ENCODE results near the gene MYOM3. TPM values are rescaled to one million over a fixed set of nuclear protein-coding genes. Genes with fewer than 3 reads are reported as not detected.

Gene MYOM3
- total and polyA plus RNA-seq, 8 donors, result 0.06 to 0.52 (median 0.27) TPM; not detected in 1

GRCh38 chr1:24080131-24080530, 31.8 kb downstream of the MYOM3 start:
- intact Hi-C loops (cut with DNase I), result no loop called here
- Histone ChIP-seq H3K4me1 (no peaks in the 10 kb centered on the region), H3K27ac (no peak overlapping the region), H3K27me3 (no peaks in the 10 kb centered on the region), H3K4me3 (no peak overlapping the region), H3K36me3 (no peaks in the 10 kb centered on the region), H3K9me3 (no peaks in the 10 kb centered on the region)
- no peak for DNase-seq
- ATAC-seq, result no peak
- TF ChIP-seq CTCF (IDR thresholded peaks at IDR 0.05), result no peak

- TF ChIP-seq CTCF (IDR thresholded peaks at IDR 0.05), result no peak
- Histone ChIP-seq H3K9me3 (no peaks in the 10 kb centered on the region), H3K27ac (no peak overlapping the region), H3K4me1 (no peaks in the 10 kb centered on the region), H3K27me3 (no peaks in the 10 kb centered on the region), H3K36me3 (no peaks in the 10 kb centered on the region), H3K4me3 (no peak overlapping the region)
- DNase-seq, result peak in 1 of 4 donors; percentile 46
- ATAC-seq, result no peak
- intact Hi-C loops (cut with DNase I), result no loop called here
Measured at GRCh38 chr1:24077278-24077978, 34.5 kb downstream of the MYOM3 start.

GRCh38 chr1:24075946-24076345, 36.0 kb downstream of the MYOM3 start:
- H3K4me3 ChIP-seq, result no peak overlapping the region
- intact Hi-C loops (cut with DNase I), result no loop called here
- H3K36me3 ChIP-seq, result no peaks in the 10 kb centered on the region

GRCh38 chr1:24075590-24075854, 36.4 kb downstream of the MYOM3 start:
- no peak overlapping the region for H3K4me3 ChIP-seq
- no peak overlapping the region for H3K27ac ChIP-seq
- no peaks in the 10 kb centered on the region for H3K27me3 ChIP-seq
- intact Hi-C loops (cut with DNase I), result no loop called here
- DNase-seq, result no peak
- H3K9me3 ChIP-seq, result no peaks in the 10 kb centered on the region
- peaks cover 0 to 5% of the 10 kb centered on the region in 2 donors for H3K4me1 ChIP-seq
- H3K36me3 ChIP-seq, result no peaks in the 10 kb centered on the region
- no peak for ATAC-seq
- TF ChIP-seq CTCF (IDR thresholded peaks at IDR 0.05), result no peak

More at GRCh38 chr1:24075946-24076345, 36.0 kb downstream of the MYOM3 start:
- Histone ChIP-seq H3K27me3 (no peaks in the 10 kb centered on the region), H3K27ac (no peak overlapping the region), H3K9me3 (no peaks in the 10 kb centered on the region), H3K4me1 (peaks cover 0 to 2% of the 10 kb centered on the region in 2 donors)
- ATAC-seq, result no peak
- no peak for TF ChIP-seq CTCF (IDR thresholded peaks at IDR 0.05)
- DNase-seq, result peak in 1 of 4 donors; percentile 55

GRCh38 chr1:24074817-24075589, 36.9 kb downstream of the MYOM3 start:
- Histone ChIP-seq H3K27me3 (peaks cover 0 to 2% of the 10 kb centered on the region in 2 donors), H3K36me3 (no peaks in the 10 kb centered on the region), H3K27ac (no peak overlapping the region), H3K4me3 (no peak overlapping the region), H3K9me3 (no peaks in the 10 kb centered on the region), H3K4me1 (peaks cover 0 to 5% of the 10 kb centered on the region in 2 donors)
- DNase-seq (peak in 1 of 4 donors; percentile 11), ATAC-seq (no peak)
- no peak for TF ChIP-seq CTCF (IDR thresholded peaks at IDR 0.05)
- intact Hi-C loops (cut with DNase I), result no loop called here
